Upper lobe of left lung (tissue), 6 donors: ENCODE data around the gene GRIPAP1. TPM values are rescaled to one million over a fixed set of nuclear protein-coding genes. Genes with fewer than 3 reads are reported as not detected.

Experiments used
- ATAC-seq, 2 donors: fragments of 200-7000 bp; cut with Tn5 transposase; one replicate each; pipeline ENCODE4 v1.9.1; 2022; ENCODE audit warnings: mild to moderate bottlenecking in 2 of 2, moderate library complexity in 2 of 2; ENCODE audit not compliant: low FRiP score in 2 of 2
- DNase-seq, 2 donors: peaks; one replicate each; pipeline ENCODE4 v3.0.0-alpha.2; 2019 to 2020
- H3K27ac ChIP-seq, 4 donors: fragments of 200-600 bp; sonication (generic); one replicate each; pipeline ENCODE4 v1.5.1; 2016 to 2019
- H3K27me3 ChIP-seq, 4 donors: fragments of 200-600 bp; sonication (generic); one replicate each; pipeline ENCODE4 v1.5.1; 2017 to 2019
- H3K36me3 ChIP-seq, 4 donors: fragments of 200-600 bp; sonication (generic); one replicate each; pipeline ENCODE4 v1.5.1; 2016 to 2019
- H3K4me1 ChIP-seq, 4 donors: fragments of 200-600 bp; sonication (generic); one replicate each; pipeline ENCODE4 v1.5.1; 2018 to 2019
- H3K4me3 ChIP-seq, 4 donors: fragments of 200-600 bp; sonication (generic); one replicate each; pipeline ENCODE4 v1.5.1; 2017 to 2019; ENCODE audit warnings: mild to moderate bottlenecking in 2 of 4, moderate library complexity in 1 of 4
- H3K9me3 ChIP-seq, 4 donors: fragments of 200-600 bp; sonication (generic); one replicate each; pipeline ENCODE4 v1.5.1; 2018 to 2019
- CTCF ChIP-seq, 6 experiments: fragments of 450-650 bp in 4 of 6; fragments of 200-600 bp in 2 of 6; sonication (generic) in 2 of 6; IDR thresholded peaks; one replicate each; pipeline ENCODE4 v1.5.1; 2016 to 2019; ENCODE audit warnings: antibody characterized with exemption in 6 of 6
- EP300 ChIP-seq, 4 donors: sonication (generic); formaldehyde crosslinking; IDR thresholded peaks; one replicate each; pipeline ENCODE4 v1.5.1; 2017; ENCODE audit warnings: antibody characterized with exemption in 4 of 4, control low read depth in 2 of 4
- POLR2A ChIP-seq, 4 donors: fragments of 450-650 bp; IDR thresholded peaks; one replicate each; pipeline ENCODE4 v1.5.1; 2016 to 2017; ENCODE audit warnings: antibody characterized with exemption in 4 of 4, mild to moderate bottlenecking in 2 of 4
- POLR2AphosphoS5 ChIP-seq, 2 donors: sonication (generic); formaldehyde crosslinking; IDR thresholded peaks; one replicate each; pipeline ENCODE4 v1.5.1; 2017; ENCODE audit warnings: antibody characterized with exemption in 2 of 2
- WGBS, 2 donors: methylation state at CpG; one replicate each; pipeline ENCODE4 v1.1.5; 2017 to 2018; 5-methylcytosine and 5-hydroxymethylcytosine counted together
- total RNA-seq, 6 donors: library from RNA; depleted of rRNA in 4 of 6; stranded (reverse); fragments of >200 nt in 4 of 6; gene quantifications; one replicate each; pipeline versions ENCODE4 v1.1.0 to v1.2.1, GENCODE V29; 2016 to 2021
- donor health status: DM: no; HTN: no; CAD: no; lungs with moderate emphysema.
- donor health status: DM: no; HTN: yes; CAD: no; lungs with severe emphysema.

The GRIPAP1 gene
- total RNA-seq, 6 donors from 2014 or later: 37.5 to 140 (median 50.8) TPM

- ATAC-seq: no peak
- 89 to 100% methylated on average over 1 of the region's 1 CpG for WGBS, 2 donors
- Histone ChIP-seq H3K27me3 (no peaks in the 10 kb centered on the region), H3K27ac (peak overlapping the region in 2 of 4 donors; percentile 2 to 11), H3K36me3 (peaks cover 0 to 37% (median 13%) of the 10 kb centered on the region in 4 donors), H3K4me1 (peaks cover 12 to 28% (median 16%) of the 10 kb centered on the region in 4 donors), H3K4me3 (no peak overlapping the region), H3K9me3 (no peaks in the 10 kb centered on the region)
- no peak for TF ChIP-seq CTCF (IDR thresholded peaks at IDR 0.05)
- TF ChIP-seq EP300 (IDR thresholded peaks at IDR 0.05): no peak
- TF ChIP-seq POLR2A (IDR thresholded peaks at IDR 0.05): no peak
- no peak for TF ChIP-seq POLR2AphosphoS5 (IDR thresholded peaks at IDR 0.05)
- no peak for DNase-seq
Observed at GRCh38 chrX:48935301-48935670, 66.8 kb downstream of the GRIPAP1 start.

- peaks cover 0 to 40% (median 13%) of the 10 kb centered on the region in 4 donors for H3K36me3 ChIP-seq
- DNase-seq: no peak
- peaks cover 12 to 27% (median 16%) of the 10 kb centered on the region in 4 donors for H3K4me1 ChIP-seq
- H3K27ac ChIP-seq: peak overlapping the region in 2 of 4 donors; percentile 2 to 11
- 69 to 71% methylated on average over 1 to 7 of the region's 7 CpGs for WGBS, 2 donors
- no peaks in the 10 kb centered on the region for H3K9me3 ChIP-seq
- H3K27me3 ChIP-seq: no peaks in the 10 kb centered on the region
- ATAC-seq: no peak
- H3K4me3 ChIP-seq: no peak overlapping the region
- TF ChIP-seq POLR2A (IDR thresholded peaks at IDR 0.05): no peak
- TF ChIP-seq POLR2AphosphoS5 (IDR thresholded peaks at IDR 0.05): no peak
- TF ChIP-seq CTCF (IDR thresholded peaks at IDR 0.05): no peak
- TF ChIP-seq EP300 (IDR thresholded peaks at IDR 0.05): no peak
Observed at GRCh38 chrX:48934581-48935300, 67.3 kb downstream of the GRIPAP1 start.

GRCh38 chrX:48933757-48934156 is 68.3 kb downstream of the GRIPAP1 start:
- Histone ChIP-seq H3K4me3 (no peak overlapping the region), H3K27ac (no peak overlapping the region), H3K4me1 (peaks cover 8 to 23% (median 16%) of the 10 kb centered on the region in 4 donors), H3K36me3 (peaks cover 0 to 42% (median 13%) of the 10 kb centered on the region in 4 donors), H3K27me3 (no peaks in the 10 kb centered on the region), H3K9me3 (no peaks in the 10 kb centered on the region)
- DNase-seq (no peak), ATAC-seq (no peak)
- WGBS, 2 donors: 87 to 97% methylated on average over 2 of the region's 2 CpGs
- TF ChIP-seq CTCF (IDR thresholded peaks at IDR 0.05): no peak
- no peak for TF ChIP-seq EP300 (IDR thresholded peaks at IDR 0.05)
- no peak for TF ChIP-seq POLR2A (IDR thresholded peaks at IDR 0.05)
- TF ChIP-seq POLR2AphosphoS5 (IDR thresholded peaks at IDR 0.05): no peak

GRCh38 chrX:48927736-48928382 is 74.2 kb downstream of the GRIPAP1 start:
- no peaks in the 10 kb centered on the region for H3K9me3 ChIP-seq
- no peak for TF ChIP-seq POLR2A (IDR thresholded peaks at IDR 0.05)
- TF ChIP-seq CTCF (IDR thresholded peaks at IDR 0.05): no peak
- TF ChIP-seq POLR2AphosphoS5 (IDR thresholded peaks at IDR 0.05): no peak
- TF ChIP-seq EP300 (IDR thresholded peaks at IDR 0.05): no peak
- no peaks in the 10 kb centered on the region for H3K27me3 ChIP-seq
- WGBS, 2 donors: 75 to 85% methylated on average over 2 of the region's 2 CpGs
- ATAC-seq (no peak), DNase-seq (no peak)
- H3K36me3 ChIP-seq: peaks cover 0 to 61% (median 20%) of the 10 kb centered on the region in 4 donors
- H3K4me3 ChIP-seq: no peak overlapping the region
- H3K27ac ChIP-seq: no peak overlapping the region
- H3K4me1 ChIP-seq: no peaks in the 10 kb centered on the region
